Omental fat pad (tissue), 4 donors: ENCODE data around the gene ATP11A. TPM values are rescaled to one million over a fixed set of nuclear protein-coding genes. Genes with fewer than 3 reads are reported as not detected.
A peak's percentile ranks its signal among the peaks of the same experiment; 100 is the strongest.

Source experiments
- ATAC-seq: fragments of 150-250 bp; one replicate; pipeline ENCODE4 v1.9.1; 2016; ENCODE audit warnings: mild to moderate bottlenecking, moderate library complexity; ENCODE audit not compliant: low FRiP score
- DNase-seq: peaks from one replicate; pipeline ENCODE4 v3.0.0-alpha.2; 2019; ENCODE audit warnings: low spot score
- total RNA-seq, 4 donors: library from RNA; depleted of rRNA; stranded (reverse); fragments of >200 nt; gene quantifications; one replicate each; pipeline ENCODE4 v1.1.0, GENCODE V29; 2016
- TF ChIP-seq, protein P1 (sequence below), 3 donors: fragments of 450-650 bp; IDR thresholded peaks; one replicate each; pipeline ENCODE4 v1.5.1; 2016 to 2017; ENCODE audit warnings: antibody characterized with exemption in 3 of 3, mild to moderate bottlenecking in 3 of 3, moderate library complexity in 2 of 3

The ATP11A gene
- total RNA-seq, 4 donors from 2014 or later, result 32.8 to 61.4 (median 45.7) TPM

DNA sequence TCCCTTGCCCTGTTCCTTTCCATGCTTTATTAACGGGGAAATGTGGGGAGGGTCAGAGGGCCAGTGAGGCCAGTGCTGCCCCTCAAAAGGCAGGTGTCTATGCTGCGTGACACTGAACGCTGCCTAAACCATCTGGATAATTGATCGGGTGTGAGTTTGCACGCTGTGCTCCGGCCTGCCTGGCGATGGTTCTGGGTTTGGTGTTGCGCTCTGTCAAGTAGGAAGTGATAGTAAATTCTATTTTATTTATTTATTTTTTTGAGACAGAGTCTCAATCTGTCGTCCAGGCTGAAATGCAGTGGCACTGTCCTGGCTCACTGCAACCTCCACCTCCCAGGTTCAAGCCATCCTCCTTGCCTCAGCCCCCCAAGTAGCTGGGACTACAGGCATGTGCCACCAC, 86.5 kb downstream of the ATP11A start:
- DNase-seq, result no peak
- TF ChIP-seq, protein P1, sequence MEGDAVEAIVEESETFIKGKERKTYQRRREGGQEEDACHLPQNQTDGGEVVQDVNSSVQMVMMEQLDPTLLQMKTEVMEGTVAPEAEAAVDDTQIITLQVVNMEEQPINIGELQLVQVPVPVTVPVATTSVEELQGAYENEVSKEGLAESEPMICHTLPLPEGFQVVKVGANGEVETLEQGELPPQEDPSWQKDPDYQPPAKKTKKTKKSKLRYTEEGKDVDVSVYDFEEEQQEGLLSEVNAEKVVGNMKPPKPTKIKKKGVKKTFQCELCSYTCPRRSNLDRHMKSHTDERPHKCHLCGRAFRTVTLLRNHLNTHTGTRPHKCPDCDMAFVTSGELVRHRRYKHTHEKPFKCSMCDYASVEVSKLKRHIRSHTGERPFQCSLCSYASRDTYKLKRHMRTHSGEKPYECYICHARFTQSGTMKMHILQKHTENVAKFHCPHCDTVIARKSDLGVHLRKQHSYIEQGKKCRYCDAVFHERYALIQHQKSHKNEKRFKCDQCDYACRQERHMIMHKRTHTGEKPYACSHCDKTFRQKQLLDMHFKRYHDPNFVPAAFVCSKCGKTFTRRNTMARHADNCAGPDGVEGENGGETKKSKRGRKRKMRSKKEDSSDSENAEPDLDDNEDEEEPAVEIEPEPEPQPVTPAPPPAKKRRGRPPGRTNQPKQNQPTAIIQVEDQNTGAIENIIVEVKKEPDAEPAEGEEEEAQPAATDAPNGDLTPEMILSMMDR (IDR thresholded peaks at IDR 0.05), result no peak
- ATAC-seq, result no peak

DNA sequence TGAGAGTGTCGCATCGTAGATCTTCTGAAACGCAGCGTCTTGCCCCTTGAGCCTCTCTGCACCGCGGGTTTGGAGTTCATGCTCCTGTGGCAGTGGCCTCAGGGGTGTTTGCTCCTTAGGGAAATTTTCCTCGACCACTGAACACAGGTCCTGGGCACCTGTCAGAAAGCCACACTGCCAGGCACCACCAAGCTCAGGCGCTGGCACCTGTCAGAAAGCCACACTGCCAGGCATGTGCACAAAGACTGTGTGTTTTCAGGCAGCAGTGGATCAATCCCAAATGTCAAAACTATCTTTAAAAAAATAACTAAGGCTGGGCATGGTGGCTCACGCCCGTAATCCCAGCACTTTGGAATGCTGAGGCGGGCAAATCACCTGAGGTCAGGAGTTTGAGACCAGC, 87.1 kb downstream of the ATP11A start:
- TF ChIP-seq, protein P1 (IDR thresholded peaks at IDR 0.05), result no peak
- DNase-seq (no peak), ATAC-seq (no peak)

DNA sequence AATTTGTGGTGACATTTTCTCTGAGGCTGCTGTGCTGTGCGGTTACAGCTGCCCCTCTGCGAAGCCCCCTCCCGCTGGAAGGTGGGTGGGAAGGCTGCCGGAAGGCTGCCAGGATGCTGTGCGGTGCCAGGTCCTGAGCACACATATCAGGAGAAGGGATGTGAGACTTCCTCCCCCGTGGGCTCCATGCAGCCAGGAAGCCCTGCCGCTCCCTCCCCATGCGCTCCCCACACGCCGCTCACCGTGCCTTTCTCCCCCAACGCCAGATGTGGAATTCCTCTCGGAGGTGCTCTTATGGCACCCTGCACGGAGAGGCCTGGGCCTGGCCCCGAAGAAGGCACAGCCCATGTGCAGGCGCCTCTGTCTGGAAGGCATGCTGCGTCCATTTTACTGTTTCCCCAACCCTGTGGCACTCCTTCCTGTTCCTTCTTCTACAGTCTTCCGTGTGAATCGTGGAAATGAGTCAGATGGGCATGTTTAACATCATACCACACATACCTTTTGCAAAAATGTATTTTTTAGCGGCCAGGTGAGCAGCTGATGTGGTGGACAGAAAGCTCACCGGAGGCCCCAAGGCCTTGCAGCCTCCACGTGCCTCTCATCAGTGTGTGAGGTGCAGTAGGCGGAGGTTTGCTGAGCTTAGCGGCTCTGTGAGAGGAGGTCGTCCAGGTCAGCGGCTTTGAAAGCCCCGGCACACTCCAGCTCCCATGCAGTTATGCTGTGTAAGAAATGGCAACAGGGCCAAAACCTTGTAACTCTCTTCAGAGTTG, 88.0 kb downstream of the ATP11A start:
- TF ChIP-seq, protein P1 (IDR thresholded peaks at IDR 0.05), result no peak
- ATAC-seq (no peak), DNase-seq (no peak)

DNA sequence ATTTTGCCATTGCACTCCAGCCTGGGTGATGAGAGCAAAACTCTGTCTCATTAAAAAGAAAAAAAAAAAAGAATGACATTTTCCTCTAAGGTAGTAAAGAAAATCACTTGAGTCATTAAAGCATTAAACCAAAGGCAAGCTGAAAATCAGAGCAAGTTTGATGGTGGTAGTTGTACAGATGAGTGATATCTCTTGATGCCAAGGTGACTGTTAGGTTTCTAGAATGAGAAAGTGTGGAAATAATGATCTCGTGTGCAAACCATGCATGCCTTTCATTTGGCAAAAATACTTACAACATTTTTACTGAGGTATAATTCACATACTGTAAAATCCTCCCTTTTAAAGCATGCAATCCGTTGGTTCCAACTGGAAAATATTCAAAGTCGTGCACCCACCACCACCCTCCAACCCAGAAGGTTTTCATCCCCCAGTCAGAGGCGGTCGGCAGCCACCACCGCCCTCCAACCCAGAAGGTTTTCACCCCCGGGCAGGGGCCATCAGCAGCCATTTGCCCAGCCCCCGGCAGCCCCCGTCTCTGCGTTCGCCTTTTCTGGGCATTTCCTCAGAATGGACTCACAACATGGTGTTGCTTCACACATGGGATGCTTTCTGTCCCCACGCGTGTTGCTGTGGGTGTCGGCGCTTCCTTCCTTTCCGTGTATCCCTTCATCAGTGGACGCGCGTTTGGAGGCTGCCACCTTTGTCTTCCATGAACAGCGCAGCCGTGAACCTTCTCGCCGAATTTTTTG, 90.2 kb downstream of the ATP11A start:
- ATAC-seq, result peak; percentile 14
- DNase-seq, result no peak
- TF ChIP-seq, protein P1 (IDR thresholded peaks at IDR 0.05), result no peak

DNA sequence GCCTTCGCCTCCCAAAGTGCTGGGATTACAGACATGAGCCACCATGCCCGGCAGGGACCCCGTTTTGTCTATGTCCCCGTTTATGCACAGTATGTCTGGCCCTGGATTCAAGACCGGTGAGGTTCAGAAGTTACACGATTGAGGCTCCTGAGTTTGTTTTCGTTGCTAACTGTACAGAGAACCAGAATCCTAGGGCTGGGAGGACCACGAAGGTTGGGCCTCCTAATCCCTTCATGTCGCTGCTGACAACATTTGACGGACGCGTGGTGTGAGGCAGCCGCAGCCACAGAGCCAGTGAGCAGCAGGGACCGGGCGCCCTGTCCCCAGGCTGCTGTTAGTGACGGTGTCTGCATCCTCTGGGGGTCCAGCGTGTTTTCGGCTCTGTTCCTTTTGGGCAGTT, 91.4 kb downstream of the ATP11A start:
- TF ChIP-seq, protein P1 (IDR thresholded peaks at IDR 0.05), result no peak
- ATAC-seq (no peak), DNase-seq (no peak)

DNA sequence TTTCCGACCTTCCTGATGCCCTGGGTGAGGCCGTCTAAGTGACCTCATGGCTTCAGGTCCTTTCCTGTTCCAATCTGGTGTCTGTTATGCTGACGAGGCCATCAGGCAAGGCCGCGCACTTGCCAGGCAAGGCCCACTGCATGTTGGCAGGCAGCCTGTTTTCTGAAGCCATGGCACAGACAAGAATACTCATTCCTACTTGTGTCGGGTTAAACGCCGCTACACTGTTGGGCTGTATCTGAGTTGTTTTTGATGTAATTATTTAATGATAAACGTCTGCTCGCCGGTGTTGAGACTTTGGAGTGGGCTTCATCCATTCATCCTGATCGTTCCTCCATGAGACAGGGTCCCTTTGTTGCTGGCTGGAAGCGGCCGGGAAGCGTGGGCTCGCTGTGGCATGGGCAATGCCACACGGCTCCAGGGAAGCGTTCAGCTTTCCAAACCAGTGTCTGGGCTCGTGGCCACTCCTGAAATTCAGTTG, 92.1 kb downstream of the ATP11A start:
- DNase-seq (no peak), ATAC-seq (no peak)
- TF ChIP-seq, protein P1 (IDR thresholded peaks at IDR 0.05), result no peak
